Measurements from ENCODE around the gene USP15.
"Not testable (repeated sequence)": the region's sequence is repeated elsewhere in the genome, so short reads cannot be mapped to it uniquely, and the experiment has no call there.

- TF ChIP-seq, protein P1, sequence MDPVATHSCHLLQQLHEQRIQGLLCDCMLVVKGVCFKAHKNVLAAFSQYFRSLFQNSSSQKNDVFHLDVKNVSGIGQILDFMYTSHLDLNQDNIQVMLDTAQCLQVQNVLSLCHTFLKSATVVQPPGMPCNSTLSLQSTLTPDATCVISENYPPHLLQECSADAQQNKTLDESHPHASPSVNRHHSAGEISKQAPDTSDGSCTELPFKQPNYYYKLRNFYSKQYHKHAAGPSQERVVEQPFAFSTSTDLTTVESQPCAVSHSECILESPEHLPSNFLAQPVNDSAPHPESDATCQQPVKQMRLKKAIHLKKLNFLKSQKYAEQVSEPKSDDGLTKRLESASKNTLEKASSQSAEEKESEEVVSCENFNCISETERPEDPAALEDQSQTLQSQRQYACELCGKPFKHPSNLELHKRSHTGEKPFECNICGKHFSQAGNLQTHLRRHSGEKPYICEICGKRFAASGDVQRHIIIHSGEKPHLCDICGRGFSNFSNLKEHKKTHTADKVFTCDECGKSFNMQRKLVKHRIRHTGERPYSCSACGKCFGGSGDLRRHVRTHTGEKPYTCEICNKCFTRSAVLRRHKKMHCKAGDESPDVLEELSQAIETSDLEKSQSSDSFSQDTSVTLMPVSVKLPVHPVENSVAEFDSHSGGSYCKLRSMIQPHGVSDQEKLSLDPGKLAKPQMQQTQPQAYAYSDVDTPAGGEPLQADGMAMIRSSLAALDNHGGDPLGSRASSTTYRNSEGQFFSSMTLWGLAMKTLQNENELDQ (tag by site-specific recombination; IDR thresholded peaks at IDR 0.05; ENCODE audit: low read depth) = not testable (repeated sequence)
- TF ChIP-seq ZNF558 (tag by site-specific recombination; IDR thresholded peaks at IDR 0.05); ZNF23 (tag by site-specific recombination; IDR thresholded peaks at IDR 0.05; ENCODE audit: borderline replicate concordance); ZNF548 (tag by site-specific recombination; IDR thresholded peaks at IDR 0.05); ZNF10 (tag by site-specific recombination; IDR thresholded peaks at IDR 0.05); CTCF (tag by site-specific recombination; IDR thresholded peaks at IDR 0.05); REST (tag by site-specific recombination; IDR thresholded peaks at IDR 0.05); PATZ1 (tag by site-specific recombination; IDR thresholded peaks at IDR 0.05); ZBTB21 (tag by site-specific recombination; IDR thresholded peaks at IDR 0.05); ZNF510 (tag by site-specific recombination; IDR thresholded peaks at IDR 0.05; ENCODE audit: insufficient replicate concordance); ZNF24 (tag by site-specific recombination; IDR thresholded peaks at IDR 0.05): not testable (repeated sequence)
These were observed 82.6 kb downstream of the USP15 start for GRCh38 chr12:62342614-62343303.
